GM10266 (cell line): Measurements from ENCODE around the gene KRT78.

Source experiments
- DNase-seq: peaks from one replicate; pipeline ENCODE4 v3.0.0; 2012; ENCODE audit errors: extremely low spot score
- CTCF ChIP-seq: IDR thresholded peaks from 2 replicates; pipeline ENCODE4 v1.5.1; 2012; ENCODE audit warnings: mild to moderate bottlenecking, low read depth; ENCODE audit not compliant: control insufficient read depth, insufficient read depth; ENCODE audit errors: missing control alignments

The KRT78 gene

GRCh38 chr12:52831251-52831650 lies 17.5 kb downstream of the KRT78 start:
- TF ChIP-seq CTCF, result no peak
- DNase-seq, result no peak

GRCh38 chr12:52829986-52830770 lies 18.6 kb downstream of the KRT78 start:
- TF ChIP-seq CTCF, result no peak
- no peak for DNase-seq

- no peak for DNase-seq
Observed at GRCh38 chr12:52828591-52829021, 20.2 kb downstream of the KRT78 start.

GRCh38 chr12:52828156-52828555 lies 20.6 kb downstream of the KRT78 start:
- no peak for TF ChIP-seq CTCF
- DNase-seq, result no peak

More at GRCh38 chr12:52828591-52829021, 20.2 kb downstream of the KRT78 start:
- TF ChIP-seq CTCF, result no peak

- DNase-seq, result no peak
- TF ChIP-seq CTCF, result no peak
Observed at GRCh38 chr12:52827499-52828090, 21.2 kb downstream of the KRT78 start.

GRCh38 chr12:52826611-52827498 lies 21.9 kb downstream of the KRT78 start:
- DNase-seq, result no peak
- no peak for TF ChIP-seq CTCF

- TF ChIP-seq CTCF, result no peak
- DNase-seq, result no peak
Observed at GRCh38 chr12:52825961-52826360, 22.8 kb downstream of the KRT78 start.
